PC-9 (cell line): Measurements from ENCODE around the gene RPS25.

Experiments used
- CTCF ChIP-seq: fragments of 200-600 bp; sonication (generic); conservative IDR thresholded peaks from 2 replicates; pipeline ENCODE4 v1.6.1; 2017; ENCODE audit warnings: mixed run types, antibody characterized with exemption, mild to moderate bottlenecking, moderate library complexity
- EZH2 ChIP-seq: fragments of 200-600 bp; sonication (generic); IDR thresholded peaks from 2 replicates; pipeline ENCODE4 v1.8.0; 2017; ENCODE audit warnings: antibody characterized with exemption, low read depth

- TF ChIP-seq EZH2 (no peak), CTCF (no peak)
Observed at GRCh38 chr11:119023741-119024140, 5.6 kb upstream of the RPS25 start.
